M059J (cell line): ENCODE measurements around the gene HAVCR2. TPM values are rescaled to one million over a fixed set of nuclear protein-coding genes. Genes with fewer than 3 reads are reported as not detected.
A peak's percentile ranks its signal among the peaks of the same experiment; 100 is the strongest.
"Not testable (repeated sequence)": the region's sequence is repeated elsewhere in the genome, so short reads cannot be mapped to it uniquely, and the experiment has no call there.

Source experiments
- DNase-seq: peaks from one replicate; pipeline ENCODE4 v3.0.0-alpha.2; 2012; ENCODE audit warnings: low read depth
- total RNA-seq: library from RNA; depleted of rRNA; stranded (reverse); fragments of >200 nt; shearing (Covaris generic); gene quantifications from 2 replicates; pipeline ENCODE4 v1.2.3, GENCODE V29; 2014

The HAVCR2 gene
- total RNA-seq, 1 experiment from 2014 or later = 0.84 TPM

GRCh38 chr5:157088342-157088990 lies 20.4 kb downstream of the HAVCR2 start:
- no peak for DNase-seq

GRCh38 chr5:157086751-157087359 lies 22.0 kb downstream of the HAVCR2 start:
- DNase-seq = no peak

GRCh38 chr5:157085930-157086329 lies 22.9 kb downstream of the HAVCR2 start:
- DNase-seq = no peak

- no peak for DNase-seq
Observed at GRCh38 chr5:157080286-157080685, 28.6 kb downstream of the HAVCR2 start.

DNA sequence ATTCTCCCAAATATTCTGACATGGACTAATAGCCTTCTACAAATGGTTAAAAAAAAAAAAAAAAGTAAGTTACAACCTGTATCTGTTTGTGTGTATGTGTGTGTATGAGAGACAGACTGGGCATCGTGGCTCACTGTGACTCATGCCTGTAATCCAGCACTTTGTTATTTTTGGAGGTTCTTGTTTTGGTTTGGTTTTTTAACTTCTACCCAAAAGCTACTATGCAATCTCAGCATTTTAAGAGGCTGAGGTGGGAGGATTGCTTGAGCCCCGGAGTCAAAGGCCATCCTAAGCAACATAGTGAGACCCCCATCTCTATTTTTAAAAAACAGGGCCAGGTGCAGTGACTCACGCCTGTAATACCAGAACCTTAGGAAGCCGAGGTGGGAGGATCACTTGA lies 32.3 kb downstream of the HAVCR2 start:
- DNase-seq = peak; percentile 70

- DNase-seq = peak; percentile 32
Observed at GRCh38 chr5:157072508-157072907, 36.3 kb downstream of the HAVCR2 start.

DNA sequence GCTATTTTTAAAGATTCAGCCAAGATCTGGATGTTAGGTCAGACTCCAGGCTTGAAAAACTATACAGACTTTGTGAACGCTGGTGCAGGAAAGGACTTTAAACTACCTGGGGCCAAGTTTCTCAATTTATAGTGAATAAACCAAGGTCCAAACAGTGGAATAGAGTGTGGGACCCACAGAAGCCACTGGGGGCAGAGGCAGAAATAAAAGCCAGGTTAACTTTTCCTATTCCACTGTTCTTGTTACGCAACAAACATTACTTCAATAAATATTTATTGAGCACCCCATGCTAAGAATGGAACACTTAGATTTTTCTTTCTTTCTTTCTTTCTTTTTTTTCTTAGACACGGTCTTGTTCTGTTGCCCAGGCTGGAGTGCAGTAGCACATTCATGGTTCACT lies 38.9 kb downstream of the HAVCR2 start:
- no peak for DNase-seq

DNA sequence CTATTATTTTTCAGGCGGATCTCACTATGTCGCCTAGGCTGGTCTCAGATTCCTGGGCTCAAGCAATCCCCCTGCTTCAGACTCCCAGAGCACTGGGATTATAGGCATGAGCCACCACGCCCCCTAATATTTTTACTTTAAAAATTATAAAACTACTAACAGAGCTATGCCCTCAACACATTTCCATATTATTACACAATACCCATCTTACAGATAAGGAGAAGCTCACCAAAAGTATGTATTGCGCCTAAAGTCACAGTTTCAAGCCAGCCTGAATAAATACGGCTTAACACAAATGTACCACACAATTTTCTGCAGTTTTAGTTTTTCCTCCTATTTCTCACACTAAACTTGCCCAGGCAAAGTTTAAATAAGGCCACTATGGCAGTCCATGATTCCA lies 40.1 kb downstream of the HAVCR2 start:
- DNase-seq = no peak

- no peak for DNase-seq
Observed at GRCh38 chr5:157068339-157068738, 40.5 kb downstream of the HAVCR2 start.

GRCh38 chr5:157067005-157067404 lies 41.8 kb downstream of the HAVCR2 start:
- DNase-seq = no peak

DNA sequence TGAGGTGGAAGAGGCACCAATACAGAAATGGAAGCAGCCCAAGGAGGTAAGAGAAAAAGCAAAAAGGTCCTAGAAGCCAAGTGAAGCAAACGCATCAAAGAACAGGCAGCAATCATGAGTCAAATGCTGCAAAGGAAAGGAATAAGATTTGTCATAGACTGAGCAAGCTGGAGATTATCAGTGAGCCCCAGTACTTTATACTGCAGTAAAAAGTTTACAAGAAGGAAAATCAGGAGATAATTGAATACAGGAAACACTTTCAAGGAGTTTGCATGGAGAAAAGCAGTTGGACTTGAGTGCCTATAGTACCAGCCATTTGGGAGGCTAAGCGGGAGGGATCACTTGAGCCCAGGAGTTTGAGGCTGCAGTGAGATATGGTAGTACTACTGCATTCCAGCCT lies 42.8 kb downstream of the HAVCR2 start:
- no peak for DNase-seq

DNA sequence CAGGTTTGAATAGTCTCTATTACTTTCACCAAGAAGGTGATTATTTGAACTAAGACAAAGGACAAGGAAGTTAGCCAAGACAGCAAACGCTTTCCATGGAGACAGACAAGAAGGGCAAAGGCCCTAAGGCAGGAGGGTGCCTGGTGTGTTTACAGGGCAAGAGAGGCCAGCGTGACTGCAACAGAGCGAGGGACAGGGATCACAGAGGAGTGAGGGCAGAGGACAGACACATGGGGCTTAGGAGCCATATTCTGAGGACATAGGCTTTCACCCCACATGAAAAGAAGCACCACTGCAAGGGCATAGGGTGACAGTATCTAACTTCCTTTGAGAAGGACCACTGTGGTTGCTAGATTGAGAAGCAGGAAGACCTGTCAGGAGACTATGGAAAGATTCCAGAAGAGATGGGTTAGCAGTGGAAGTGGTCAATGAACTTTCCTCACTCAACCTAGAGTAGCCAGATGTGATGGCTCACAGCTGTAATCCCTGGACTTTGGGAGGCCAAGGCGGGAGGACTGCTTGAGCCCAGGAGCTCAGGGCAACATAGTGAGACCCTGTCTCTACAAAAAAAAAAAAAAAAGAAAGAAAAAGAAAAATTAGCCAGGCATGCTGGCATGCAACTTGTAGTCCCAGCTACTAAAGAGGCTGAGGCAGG lies 44.9 kb downstream of the HAVCR2 start:
- no peak for DNase-seq

DNA sequence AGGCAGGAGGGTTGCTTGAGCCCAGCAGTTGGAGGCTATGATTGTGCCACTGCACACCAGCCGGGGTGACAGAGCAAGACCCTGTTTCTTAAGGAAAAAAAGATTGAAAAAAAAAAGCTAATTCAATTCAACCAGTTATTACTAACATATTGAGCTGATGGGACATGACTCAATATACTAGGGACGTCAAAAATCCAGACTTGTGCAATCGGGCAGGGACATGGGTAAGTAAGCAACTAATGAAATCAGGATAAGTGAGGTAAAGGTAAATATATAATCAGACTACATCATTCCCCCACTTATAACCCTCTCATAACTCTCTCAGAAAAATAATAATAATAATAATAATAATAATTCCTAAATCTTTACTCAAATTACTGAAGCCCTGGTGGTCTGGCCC lies 49.0 kb downstream of the HAVCR2 start:
- no peak for DNase-seq

DNA sequence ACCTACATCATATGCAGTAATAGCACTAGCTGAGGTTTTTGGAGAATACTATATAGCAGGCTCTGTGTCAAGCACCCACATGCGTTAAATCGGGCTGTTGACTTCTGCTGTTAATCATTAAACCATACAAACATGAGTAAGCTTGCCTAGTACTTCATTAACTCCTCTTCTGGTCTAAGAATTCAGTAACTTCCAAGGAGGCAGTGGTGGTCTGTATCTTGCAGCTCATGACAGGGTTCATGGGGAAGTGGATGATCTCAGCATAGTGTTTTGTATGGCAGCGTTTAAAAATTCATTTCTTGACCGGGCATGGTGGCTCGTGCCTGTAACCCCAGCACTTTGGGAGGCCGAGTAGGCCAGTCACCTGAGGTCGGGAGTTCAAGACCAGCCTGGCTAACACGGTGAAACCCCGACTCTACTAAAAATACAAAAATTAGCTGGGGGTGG lies 49.7 kb downstream of the HAVCR2 start, which contains the start of gene HAVCR1:
Gene HAVCR1 (minus strand): TSS at position 24 of the 447 bp plus-strand sequence. CDS start 1,173 bp downstream, outside the sequence.
- DNase-seq = no peak

- no peak for DNase-seq
Observed at GRCh38 chr5:157057459-157058370, 51.1 kb downstream of the HAVCR2 start.

DNA sequence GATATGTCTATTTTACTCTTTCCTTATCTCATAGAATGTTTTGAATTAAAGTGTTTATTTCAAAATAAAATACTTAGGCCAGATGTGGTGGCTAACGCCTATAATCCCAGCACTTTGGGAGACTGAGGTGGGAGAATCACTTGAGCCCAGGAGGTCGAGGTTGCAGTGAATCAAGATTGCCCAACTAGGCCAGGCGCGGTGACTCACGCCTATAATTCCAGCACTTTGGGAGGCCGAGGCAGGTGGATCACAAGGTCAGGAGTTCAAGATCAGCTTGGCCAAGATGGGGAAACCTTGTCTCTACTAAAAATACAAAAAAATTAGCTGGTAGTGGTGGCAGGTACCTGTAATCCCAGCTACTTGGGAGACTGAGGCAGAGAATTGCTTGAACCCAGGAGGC lies 52.0 kb downstream of the HAVCR2 start:
- DNase-seq = not testable (repeated sequence)

- no peak for DNase-seq
Observed at GRCh38 chr5:157051604-157052245, 57.1 kb downstream of the HAVCR2 start.

- no peak for DNase-seq
Observed at GRCh38 chr5:157050050-157050449, 58.8 kb downstream of the HAVCR2 start.

GRCh38 chr5:157049605-157050004 lies 59.2 kb downstream of the HAVCR2 start:
- DNase-seq = peak; percentile 80

GRCh38 chr5:157047898-157048297 lies 60.9 kb downstream of the HAVCR2 start:
- DNase-seq = no peak

GRCh38 chr5:157047016-157047415 lies 61.8 kb downstream of the HAVCR2 start:
- DNase-seq = not testable (repeated sequence)
